ENCODE results near the gene WIZ. TPM values are rescaled to one million over a fixed set of nuclear protein-coding genes. Genes with fewer than 3 reads are reported as not detected.

The WIZ gene
- total and polyA plus RNA-seq, 2 of the 8 experiments (the other 6 are each of a cell fraction or from before 2014, with no cell fraction given), result 12.5 to 33.2 TPM

DNA sequence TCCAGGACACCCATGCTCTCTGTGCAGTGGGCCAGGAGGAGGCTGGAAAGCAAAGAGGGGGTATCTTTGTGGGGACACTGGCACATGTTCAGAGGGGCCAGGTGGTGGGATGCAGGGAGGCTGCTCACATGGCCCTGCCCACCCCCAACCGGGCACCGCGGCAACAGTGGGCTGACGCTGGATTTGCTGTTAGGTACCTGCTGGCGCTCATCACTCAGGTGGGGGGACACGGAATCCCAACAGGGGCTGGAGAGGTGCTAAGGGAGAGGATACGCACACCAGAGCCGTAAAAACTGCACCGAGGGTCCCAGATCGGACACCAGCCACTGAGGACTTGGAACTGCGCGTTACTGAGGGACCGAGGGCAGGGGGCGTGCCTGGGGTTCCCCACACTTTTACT, 50.1 kb downstream of the WIZ start (continued):
- TF ChIP-seq POLR2A (IDR thresholded peaks at IDR 0.05; ENCODE audit: control extremely low read depth in 1 of 2, low read depth in 2 of 2, low read length in 2 of 2) (no peak), JUN (IDR thresholded peaks at IDR 0.05; ENCODE audit: low read depth, low read length) (no peak)

Data from H1 (cell line).